Upper lobe of left lung (tissue), 6 donors: ENCODE results near the gene TLCD2. TPM values are rescaled to one million over a fixed set of nuclear protein-coding genes. Genes with fewer than 3 reads are reported as not detected.
"Not testable (repeated sequence)": the region's sequence is repeated elsewhere in the genome, so short reads cannot be mapped to it uniquely, and the experiment has no call there.

Experiments used
- ATAC-seq, 2 donors: fragments of 200-7000 bp; cut with Tn5 transposase; one replicate each; pipeline ENCODE4 v1.9.1; 2022; ENCODE audit warnings: mild to moderate bottlenecking in 2 of 2, moderate library complexity in 2 of 2; ENCODE audit not compliant: low FRiP score in 2 of 2
- DNase-seq, 2 donors: peaks; one replicate each; pipeline ENCODE4 v3.0.0-alpha.2; 2019 to 2020
- H3K27ac ChIP-seq, 4 donors: fragments of 200-600 bp; sonication (generic); one replicate each; pipeline ENCODE4 v1.5.1; 2016 to 2019
- H3K27me3 ChIP-seq, 4 donors: fragments of 200-600 bp; sonication (generic); one replicate each; pipeline ENCODE4 v1.5.1; 2017 to 2019
- H3K36me3 ChIP-seq, 4 donors: fragments of 200-600 bp; sonication (generic); one replicate each; pipeline ENCODE4 v1.5.1; 2016 to 2019
- H3K4me1 ChIP-seq, 4 donors: fragments of 200-600 bp; sonication (generic); one replicate each; pipeline ENCODE4 v1.5.1; 2018 to 2019
- H3K4me3 ChIP-seq, 4 donors: fragments of 200-600 bp; sonication (generic); one replicate each; pipeline ENCODE4 v1.5.1; 2017 to 2019; ENCODE audit warnings: mild to moderate bottlenecking in 2 of 4, moderate library complexity in 1 of 4
- H3K9me3 ChIP-seq, 4 donors: fragments of 200-600 bp; sonication (generic); one replicate each; pipeline ENCODE4 v1.5.1; 2018 to 2019
- CTCF ChIP-seq, 6 experiments: fragments of 450-650 bp in 4 of 6; fragments of 200-600 bp in 2 of 6; sonication (generic) in 2 of 6; IDR thresholded peaks; one replicate each; pipeline ENCODE4 v1.5.1; 2016 to 2019; ENCODE audit warnings: antibody characterized with exemption in 6 of 6
- EP300 ChIP-seq, 4 donors: sonication (generic); formaldehyde crosslinking; IDR thresholded peaks; one replicate each; pipeline ENCODE4 v1.5.1; 2017; ENCODE audit warnings: antibody characterized with exemption in 4 of 4, control low read depth in 2 of 4
- POLR2A ChIP-seq, 4 donors: fragments of 450-650 bp; IDR thresholded peaks; one replicate each; pipeline ENCODE4 v1.5.1; 2016 to 2017; ENCODE audit warnings: antibody characterized with exemption in 4 of 4, mild to moderate bottlenecking in 2 of 4
- POLR2AphosphoS5 ChIP-seq, 2 donors: sonication (generic); formaldehyde crosslinking; IDR thresholded peaks; one replicate each; pipeline ENCODE4 v1.5.1; 2017; ENCODE audit warnings: antibody characterized with exemption in 2 of 2
- WGBS, 2 donors: methylation state at CpG; one replicate each; pipeline ENCODE4 v1.1.5; 2017 to 2018; 5-methylcytosine and 5-hydroxymethylcytosine counted together
- total RNA-seq, 6 donors: library from RNA; depleted of rRNA in 4 of 6; stranded (reverse); fragments of >200 nt in 4 of 6; gene quantifications; one replicate each; pipeline versions ENCODE4 v1.1.0 to v1.2.1, GENCODE V29; 2016 to 2021
- donor health status: DM: no; HTN: no; CAD: no; lungs with moderate emphysema.
- donor health status: DM: no; HTN: yes; CAD: no; lungs with severe emphysema.

The TLCD2 gene
- total RNA-seq, 6 donors from 2014 or later: 11.3 to 24.7 (median 14.9) TPM

- ATAC-seq (peak in 1 of 2 donors; percentile 26), DNase-seq (no peak)
- Histone ChIP-seq H3K27ac (peak overlapping the region in 3 of 4 donors; percentile 85 to 93 (median 87)), H3K4me1 (peaks cover 37 to 59% (median 46%) of the 10 kb centered on the region in 4 donors), H3K27me3 (no peaks in the 10 kb centered on the region), H3K4me3 (peak overlapping the region; percentile 43 to 87 (median 64)), H3K9me3 (no peaks in the 10 kb centered on the region), H3K36me3 (peaks cover 4 to 40% (median 19%) of the 10 kb centered on the region in 4 donors)
- 2 to 15% methylated on average over 4 to 9 of the region's 16 CpGs for WGBS, 2 donors
- TF ChIP-seq POLR2AphosphoS5 (IDR thresholded peaks at IDR 0.05): no peak
- no peak for TF ChIP-seq EP300 (IDR thresholded peaks at IDR 0.05)
- TF ChIP-seq POLR2A (IDR thresholded peaks at IDR 0.05): no peak
- no peak for TF ChIP-seq CTCF (IDR thresholded peaks at IDR 0.05)
Measured at GRCh38 chr17:1709403-1709951, 700 bp downstream of the TLCD2 start.

GRCh38 chr17:1708791-1709346, 1.3 kb downstream of the TLCD2 start:
- DNase-seq, H3K9me3 ChIP-seq, ATAC-seq, H3K27ac ChIP-seq, H3K27me3 ChIP-seq: not testable (repeated sequence)
- Histone ChIP-seq H3K36me3 (peaks cover 4 to 35% (median 19%) of the 10 kb centered on the region in 4 donors), H3K4me3 (peak overlapping the region in 1 of 4 donors; percentile 55), H3K4me1 (peaks cover 31 to 53% (median 40%) of the 10 kb centered on the region in 4 donors)
- WGBS, 2 donors: 89 to 93% methylated on average over 10 of the region's 10 CpGs

GRCh38 chr17:1707107-1707506, 3.1 kb downstream of the TLCD2 start:
- Histone ChIP-seq H3K27ac (no peak overlapping the region), H3K4me1 (peaks cover 15 to 35% (median 25%) of the 10 kb centered on the region in 4 donors), H3K36me3 (peaks cover under 1 to 18% (median 3%) of the 10 kb centered on the region in 4 donors), H3K27me3 (no peaks in the 10 kb centered on the region), H3K9me3 (no peaks in the 10 kb centered on the region), H3K4me3 (no peak overlapping the region)
- TF ChIP-seq POLR2AphosphoS5 (IDR thresholded peaks at IDR 0.05) (no peak), EP300 (IDR thresholded peaks at IDR 0.05) (no peak)
- 91 to 96% methylated on average over 5 of the region's 5 CpGs for WGBS, 2 donors
- DNase-seq (no peak), ATAC-seq (no peak)

DNA sequence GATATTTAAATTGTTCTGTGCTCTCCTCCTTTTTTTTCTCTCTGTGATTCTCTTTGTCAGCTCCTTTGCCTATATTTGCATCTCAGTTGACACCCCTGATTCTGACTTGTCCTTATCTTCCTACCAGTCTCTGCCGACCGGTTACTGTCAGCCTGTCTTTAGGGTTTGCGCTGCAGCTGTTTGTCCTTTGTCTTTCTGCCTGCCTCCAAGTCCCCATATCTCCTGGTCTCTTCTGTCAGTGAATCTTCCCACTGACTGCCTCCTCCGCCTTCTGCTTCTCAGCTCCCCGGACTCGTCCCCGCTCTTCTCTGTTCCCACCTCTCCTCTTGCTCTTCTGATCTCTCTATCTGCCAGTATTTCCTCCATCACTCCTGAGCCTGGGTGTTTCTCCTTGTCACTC, 5.2 kb downstream of the TLCD2 start:
- no peak overlapping the region for H3K4me3 ChIP-seq
- H3K4me1 ChIP-seq: peaks cover 5 to 14% (median 8%) of the 10 kb centered on the region in 4 donors
- no peak for ATAC-seq
- no peak for TF ChIP-seq POLR2AphosphoS5 (IDR thresholded peaks at IDR 0.05)
- TF ChIP-seq EP300 (IDR thresholded peaks at IDR 0.05): no peak
- TF ChIP-seq CTCF (IDR thresholded peaks at IDR 0.05): no peak
- no peak for TF ChIP-seq POLR2A (IDR thresholded peaks at IDR 0.05)
- peaks cover 0 to 8% (median 0%) of the 10 kb centered on the region in 4 donors for H3K36me3 ChIP-seq
- 85% methylated on average over 7 of the region's 7 CpGs for WGBS, 2 donors
- no peaks in the 10 kb centered on the region for H3K27me3 ChIP-seq
- no peak for DNase-seq
- no peaks in the 10 kb centered on the region for H3K9me3 ChIP-seq
- no peak overlapping the region for H3K27ac ChIP-seq

DNA sequence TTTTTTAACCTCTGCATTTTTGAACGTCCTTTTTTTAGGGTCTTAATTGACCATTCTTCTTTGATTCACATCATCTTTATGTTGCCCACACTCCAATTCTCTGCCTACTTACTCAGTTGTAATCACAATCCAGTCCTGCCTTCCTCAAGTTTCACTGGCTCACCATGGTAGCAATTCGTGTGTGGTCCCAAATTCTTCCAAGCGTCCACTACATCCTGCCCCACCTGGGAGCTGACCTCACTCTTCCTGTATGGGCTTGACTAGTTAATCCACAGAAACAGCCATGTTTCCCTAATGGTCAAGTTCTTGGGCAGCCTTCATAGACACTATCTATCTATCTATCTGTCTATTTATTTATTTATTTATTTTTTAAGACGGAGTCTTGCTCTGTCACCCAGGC, 7.1 kb downstream of the TLCD2 start:
- Histone ChIP-seq H3K4me3 (no peak overlapping the region), H3K36me3 (peaks cover 0 to 8% (median 0%) of the 10 kb centered on the region in 4 donors), H3K9me3 (no peaks in the 10 kb centered on the region), H3K27ac (no peak overlapping the region), H3K4me1 (no peaks in the 10 kb centered on the region), H3K27me3 (no peaks in the 10 kb centered on the region)
- no peak for TF ChIP-seq POLR2A (IDR thresholded peaks at IDR 0.05)
- no peak for TF ChIP-seq CTCF (IDR thresholded peaks at IDR 0.05)
- no peak for TF ChIP-seq POLR2AphosphoS5 (IDR thresholded peaks at IDR 0.05)
- no peak for TF ChIP-seq EP300 (IDR thresholded peaks at IDR 0.05)
- ATAC-seq (no peak), DNase-seq (no peak)
- WGBS, 2 donors: 55 to 56% methylated on average over 4 of the region's 4 CpGs

- ATAC-seq, H3K9me3 ChIP-seq, H3K27me3 ChIP-seq, H3K27ac ChIP-seq, DNase-seq, H3K4me1 ChIP-seq, H3K36me3 ChIP-seq, H3K4me3 ChIP-seq: not testable (repeated sequence)
- 93% methylated on average over 5 of the region's 5 CpGs for WGBS, 2 donors
Measured at GRCh38 chr17:1699891-1700290, 10.3 kb downstream of the TLCD2 start.
